Thymus (tissue), 11 donors: Measurements from ENCODE around the gene AHCYL2. TPM values are rescaled to one million over a fixed set of nuclear protein-coding genes. Genes with fewer than 3 reads are reported as not detected.
"Not testable (repeated sequence)": the region's sequence is repeated elsewhere in the genome, so short reads cannot be mapped to it uniquely, and the experiment has no call there.

ENCODE experiments used
- DNase-seq, 9 donors: peaks; one replicate each; pipeline ENCODE4 v3.0.0-alpha.2; 2013; ENCODE audit warnings: low spot score in 9 of 9, low read depth in 6 of 9, missing footprints in 1 of 9
- H3K27ac ChIP-seq, 2 donors: one replicate each; pipeline ENCODE4 v1.5.1; 2013; ENCODE audit warnings: control low read depth in 1 of 2, low read depth in 1 of 2, low read length in 1 of 2, mild to moderate bottlenecking in 1 of 2, moderate library complexity in 1 of 2
- H3K27me3 ChIP-seq, 2 donors: one replicate each; pipeline ENCODE4 v1.5.1; 2013; ENCODE audit warnings: low read length in 1 of 2; ENCODE audit not compliant: control insufficient read depth in 2 of 2, insufficient read depth in 1 of 2
- H3K36me3 ChIP-seq, 2 donors: one replicate each; pipeline ENCODE4 v1.5.1; 2013; ENCODE audit warnings: low read length in 1 of 2, mild to moderate bottlenecking in 1 of 2, moderate library complexity in 1 of 2; ENCODE audit not compliant: control insufficient read depth in 2 of 2, insufficient read depth in 2 of 2
- H3K4me1 ChIP-seq, 2 donors: one replicate each; pipeline ENCODE4 v1.5.1; 2013; ENCODE audit warnings: low read length in 2 of 2; ENCODE audit not compliant: control insufficient read depth in 2 of 2, insufficient read depth in 2 of 2
- H3K4me3 ChIP-seq, 2 donors: one replicate each; pipeline ENCODE4 v1.5.1; 2013; ENCODE audit warnings: low read length in 2 of 2, control low read depth in 1 of 2, mild to moderate bottlenecking in 1 of 2
- H3K9me3 ChIP-seq, 2 donors: one replicate each; pipeline ENCODE4 v1.5.1; 2013; ENCODE audit warnings: low read length in 1 of 2, mild to moderate bottlenecking in 1 of 2; ENCODE audit not compliant: control insufficient read depth in 2 of 2, insufficient read depth in 1 of 2
- WGBS: extraction: QIAGEN DNeasy Blood & Tissue Kit; methylation state at CpG from one replicate; pipeline ENCODE4 v1.1.7; 2013; 5-methylcytosine and 5-hydroxymethylcytosine counted together
- polyA plus RNA-seq: library from polyadenylated mRNA; stranded (reverse); fragments of 200-250 nt; gene quantifications from one replicate; pipeline ENCODE4 v1.2.3, GENCODE V29; 2013
- total RNA-seq: library from RNA; stranded (reverse); fragments of 120-200 nt; gene quantifications from one replicate; pipeline ENCODE4 v1.2.4, GENCODE V29; 2013
- donor health status: healthy.

Gene AHCYL2
- total and polyA plus RNA-seq, 2 donors: 6.6 to 6.8 TPM

DNA sequence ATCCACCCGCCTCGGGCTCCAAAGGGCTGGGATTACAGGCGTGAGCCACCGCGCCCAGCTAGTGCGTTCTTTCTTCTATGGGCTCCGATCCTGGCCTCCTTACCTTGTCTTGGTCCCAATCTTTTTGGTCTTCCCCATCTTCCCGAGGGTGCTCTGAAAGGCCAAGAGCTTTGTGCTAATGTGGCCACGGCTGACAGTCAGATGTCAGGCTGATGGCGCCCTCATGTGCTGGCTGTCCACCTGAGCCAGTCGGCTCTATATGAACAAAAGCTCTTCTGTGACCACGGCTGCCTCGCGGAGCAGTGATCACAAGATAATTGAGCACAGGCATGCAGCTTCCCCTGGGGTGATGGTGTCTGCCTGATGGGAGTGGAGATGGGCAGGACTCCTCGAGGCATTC lies 11.0 kb upstream of the AHCYL2 start:
- DNase-seq: no peak
- Histone ChIP-seq H3K9me3 (peaks cover 0 to 10% of the 10 kb centered on the region in 2 donors), H3K36me3 (peaks cover 0 to 9% of the 10 kb centered on the region in 2 donors), H3K27me3 (no peaks in the 10 kb centered on the region), H3K4me3 (no peak overlapping the region), H3K27ac (no peak overlapping the region), H3K4me1 (no peaks in the 10 kb centered on the region)
- WGBS: 82% methylated on average over 15 of the region's 15 CpGs

DNA sequence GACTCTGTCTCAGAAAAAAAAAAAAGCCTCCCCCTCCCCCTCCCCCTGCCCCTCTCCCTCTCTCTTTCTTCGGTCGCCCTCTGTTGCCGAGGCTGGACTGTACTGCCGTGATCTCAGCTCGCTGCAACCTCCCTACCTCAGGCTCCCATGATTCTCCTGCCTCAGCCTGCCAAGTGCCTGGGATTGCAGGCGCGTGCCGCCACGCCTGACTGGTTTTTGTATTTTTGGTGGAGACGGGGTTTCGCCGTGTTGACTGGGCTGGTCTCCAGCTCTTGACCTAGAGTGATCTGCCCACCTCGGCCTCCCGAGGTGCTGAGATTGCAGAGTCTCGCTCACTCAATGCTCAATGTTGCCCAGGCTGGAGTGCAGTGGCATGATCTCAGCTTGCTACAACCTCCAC lies 9.1 kb upstream of the AHCYL2 start:
- not testable (repeated sequence) for H3K4me1 ChIP-seq, H3K27ac ChIP-seq, H3K27me3 ChIP-seq, H3K4me3 ChIP-seq, H3K36me3 ChIP-seq, DNase-seq
- 97% methylated on average over 15 of the region's 15 CpGs for WGBS
- H3K9me3 ChIP-seq: peaks cover 0 to 10% of the 10 kb centered on the region in 2 donors

DNA sequence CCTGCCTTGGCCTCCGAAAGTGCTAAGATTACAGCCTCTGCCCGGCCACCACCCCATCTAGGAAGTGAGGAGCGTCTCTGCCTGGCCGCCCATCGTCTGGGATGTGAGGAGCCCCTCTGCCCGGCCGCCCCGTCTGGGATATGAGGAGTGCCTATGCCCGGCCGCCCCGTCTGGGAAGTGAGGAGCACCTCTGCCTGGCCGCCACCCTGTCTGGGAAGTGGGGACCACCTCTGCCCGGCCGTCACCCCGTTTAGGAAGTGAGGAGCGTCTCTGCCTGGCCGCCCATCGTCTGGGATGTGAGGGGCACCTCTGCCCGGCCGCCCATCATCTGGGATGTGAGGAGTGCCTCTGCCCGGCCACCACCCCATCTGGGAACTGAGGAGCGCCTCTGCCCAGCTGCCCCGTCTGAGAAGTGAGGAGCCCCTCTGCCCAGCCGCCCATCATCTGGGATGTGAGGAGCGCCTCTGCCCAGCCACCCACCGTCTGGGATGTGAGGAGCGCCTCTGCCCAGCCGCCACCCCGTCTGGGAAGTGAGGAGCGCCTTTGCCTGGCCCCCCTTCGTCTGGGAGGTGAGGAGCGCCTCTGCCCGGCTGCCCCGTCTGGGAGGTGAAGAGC lies 8.6 kb upstream of the AHCYL2 start:
- peaks cover 0 to 10% of the 10 kb centered on the region in 2 donors for H3K9me3 ChIP-seq
- H3K27me3 ChIP-seq, H3K27ac ChIP-seq, DNase-seq, H3K4me3 ChIP-seq, H3K36me3 ChIP-seq, H3K4me1 ChIP-seq: not testable (repeated sequence)
- WGBS: 98% methylated on average over 34 of the region's 34 CpGs

DNA sequence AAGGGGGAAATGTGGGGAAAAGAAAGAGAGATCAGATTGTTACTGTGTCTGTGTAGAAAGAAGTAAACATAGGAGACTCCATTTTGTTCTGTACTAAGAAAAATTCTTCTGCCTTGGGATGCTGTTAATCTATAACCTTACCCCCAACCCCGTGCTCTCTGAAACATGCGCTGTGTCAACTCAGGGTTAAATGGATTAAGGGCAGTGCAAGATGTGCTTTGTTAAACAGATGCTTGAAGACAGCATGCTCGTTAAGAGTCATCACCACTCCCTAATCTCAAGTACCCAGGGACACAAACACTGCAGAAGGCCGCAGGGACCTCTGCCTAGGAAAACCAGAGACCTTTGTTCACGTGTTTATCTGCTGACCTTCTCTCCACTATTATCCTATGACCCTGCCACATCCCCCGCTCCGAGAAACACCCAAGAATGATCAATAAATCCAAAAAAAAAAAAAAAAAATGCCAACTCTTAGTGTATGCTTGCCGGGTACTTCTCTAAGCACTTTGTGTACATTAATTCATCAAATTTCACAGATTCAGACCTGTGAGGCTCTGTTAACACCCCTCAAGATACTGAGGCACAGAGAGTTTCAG lies 7.9 kb upstream of the AHCYL2 start:
- H3K9me3 ChIP-seq: peaks cover 0 to 10% of the 10 kb centered on the region in 2 donors
- DNase-seq, H3K27ac ChIP-seq, H3K36me3 ChIP-seq, H3K4me3 ChIP-seq, H3K4me1 ChIP-seq, H3K27me3 ChIP-seq: not testable (repeated sequence)
- WGBS: 93% methylated on average over 8 of the region's 8 CpGs

DNA sequence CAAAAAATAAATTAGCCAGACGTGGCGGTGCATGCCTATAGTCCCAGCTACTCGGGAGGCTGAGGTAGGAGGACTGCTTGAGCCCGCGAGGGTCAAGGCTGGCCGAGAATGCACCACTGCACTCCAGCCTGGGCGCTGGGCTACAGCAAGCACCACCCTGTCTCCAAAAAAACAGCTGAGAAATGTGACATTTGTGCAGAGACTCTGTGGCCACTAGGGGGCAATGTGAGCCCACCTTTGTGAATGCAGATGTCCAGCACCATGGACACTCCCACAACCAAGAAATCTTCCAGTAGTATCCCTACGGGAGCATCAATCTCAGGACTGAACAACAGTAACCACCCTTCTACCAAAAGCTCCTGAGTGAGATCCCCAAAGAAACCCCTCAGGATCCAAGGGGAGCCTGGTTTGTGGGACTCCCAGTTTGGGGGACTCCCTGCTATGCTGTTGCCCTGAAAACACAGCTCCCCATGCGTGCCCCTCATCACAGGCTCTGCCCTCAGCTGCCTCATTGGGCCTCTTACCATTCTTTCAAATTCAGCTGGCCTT lies 6.2 kb upstream of the AHCYL2 start:
- WGBS: 19% methylated on average over 9 of the region's 9 CpGs
- Histone ChIP-seq H3K27me3 (no peaks in the 10 kb centered on the region), H3K9me3 (peaks cover 0 to 10% of the 10 kb centered on the region in 2 donors), H3K36me3 (no peaks in the 10 kb centered on the region), H3K27ac (no peak overlapping the region), H3K4me1 (peaks cover 0 to 12% of the 10 kb centered on the region in 2 donors), H3K4me3 (no peak overlapping the region)
- DNase-seq: peak in 7 of 9 donors; percentile 52 to 84 (median 68)

DNA sequence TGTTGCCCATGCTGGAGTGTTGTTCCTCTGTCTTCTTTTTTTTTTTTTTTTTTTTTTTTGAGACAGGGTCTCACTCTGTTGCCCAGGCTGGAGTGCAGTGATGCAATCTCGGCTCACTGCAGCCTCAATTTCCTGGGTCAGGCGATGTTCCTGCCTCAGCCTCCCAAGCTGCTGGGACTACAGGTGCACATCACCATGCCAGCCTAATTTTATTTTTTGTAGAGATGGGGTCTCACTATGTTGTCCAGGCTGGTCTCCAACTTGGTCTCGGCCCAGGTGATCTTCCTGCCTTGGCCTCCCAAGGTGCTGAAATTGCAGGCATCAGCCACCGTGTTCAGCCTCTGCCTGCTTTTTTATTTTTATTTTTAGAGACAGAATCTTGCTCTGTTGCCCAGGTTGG lies 5.7 kb upstream of the AHCYL2 start:
- H3K36me3 ChIP-seq, DNase-seq, H3K4me3 ChIP-seq, H3K27ac ChIP-seq, H3K27me3 ChIP-seq: not testable (repeated sequence)
- Histone ChIP-seq H3K9me3 (peaks cover 0 to 10% of the 10 kb centered on the region in 2 donors), H3K4me1 (peaks cover 0 to 12% of the 10 kb centered on the region in 2 donors)
- 99% methylated on average over 4 of the region's 4 CpGs for WGBS

DNA sequence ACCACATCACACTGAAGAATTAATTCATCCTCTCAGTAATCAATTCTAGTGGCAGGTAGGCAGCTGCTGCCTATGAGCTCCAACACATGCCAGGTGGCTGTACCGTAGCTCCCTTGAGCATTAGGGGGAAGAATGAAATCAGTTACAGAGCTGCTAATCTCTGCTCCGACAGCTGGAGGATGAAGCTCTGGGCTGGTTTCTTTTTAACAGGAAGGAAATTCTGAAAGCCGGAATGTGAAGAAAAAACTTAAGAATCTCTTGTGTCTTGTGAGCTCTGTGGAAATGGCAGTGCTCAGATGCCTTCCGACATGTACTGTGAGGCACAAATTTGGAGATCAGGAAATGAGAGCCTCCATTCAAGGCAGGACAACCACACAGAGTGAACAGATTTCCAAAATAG lies 2.8 kb upstream of the AHCYL2 start:
- H3K9me3 ChIP-seq: no peaks in the 10 kb centered on the region
- WGBS: 6% methylated on average over 4 of the region's 4 CpGs
- peaks cover 0 to 3% of the 10 kb centered on the region in 2 donors for H3K27me3 ChIP-seq
- H3K4me1 ChIP-seq: peaks cover 0 to 21% of the 10 kb centered on the region in 2 donors
- DNase-seq: peak in 4 of 9 donors; percentile 13 to 68 (median 28)
- H3K27ac ChIP-seq: peak overlapping the region; percentile 52 to 76
- H3K36me3 ChIP-seq: no peaks in the 10 kb centered on the region
- no peak overlapping the region for H3K4me3 ChIP-seq

DNA sequence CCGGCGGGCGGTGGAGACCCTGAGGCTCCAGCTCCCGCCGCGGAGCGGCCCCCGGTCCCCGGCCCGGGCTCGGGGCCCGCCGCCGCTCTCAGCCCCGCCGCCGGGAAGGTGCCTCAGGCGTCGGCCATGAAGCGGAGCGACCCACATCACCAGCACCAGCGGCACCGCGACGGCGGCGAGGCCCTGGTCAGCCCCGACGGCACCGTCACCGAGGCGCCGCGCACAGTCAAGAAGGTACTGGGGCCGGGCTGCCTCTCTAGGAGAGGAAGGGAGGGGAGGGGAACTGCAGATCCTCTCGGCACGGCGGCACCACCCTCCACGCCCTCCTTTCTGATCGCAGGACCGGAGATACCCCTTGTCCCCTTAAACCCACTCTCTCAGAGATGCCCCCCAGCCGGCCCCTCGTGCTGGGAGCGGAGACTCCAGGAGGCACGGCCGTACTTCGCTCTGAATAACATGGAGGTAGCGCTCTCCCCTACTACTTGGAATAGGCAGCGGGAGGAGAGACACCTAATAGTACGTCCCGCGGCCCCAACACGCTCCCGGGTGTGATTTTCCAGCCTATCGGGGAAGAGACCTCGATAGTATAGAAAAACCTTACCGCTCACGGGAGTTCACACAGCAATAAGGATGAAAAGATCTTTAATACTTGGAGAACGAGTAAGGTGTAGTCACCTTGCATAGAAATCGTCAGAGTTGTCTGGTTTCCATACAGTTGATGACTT lies 538 bp downstream of the AHCYL2 start:
- Histone ChIP-seq H3K4me1 (peaks cover 0 to 21% of the 10 kb centered on the region in 2 donors), H3K27ac (peak overlapping the region; percentile 71 to 86), H3K4me3 (peak overlapping the region; percentile 71 to 91), H3K36me3 (no peaks in the 10 kb centered on the region), H3K9me3 (no peaks in the 10 kb centered on the region), H3K27me3 (peaks cover 0 to 3% of the 10 kb centered on the region in 2 donors)
- peak in 5 of 9 donors; percentile 34 to 71 (median 40) for DNase-seq
- under 1% methylated on average over 60 of the region's 60 CpGs for WGBS
